Type B pancreatic cell (in vitro differentiated cells): ENCODE data around the gene LIMS1. TPM values are rescaled to one million over a fixed set of nuclear protein-coding genes. Genes with fewer than 3 reads are reported as not detected.
A peak's percentile ranks its signal among the peaks of the same experiment; 100 is the strongest.

Experiments
- DNase-seq: peaks from one replicate; pipeline ENCODE4 v3.0.0; 2021; ENCODE audit warnings: mixed read lengths; ENCODE audit not compliant: unreplicated experiment; ENCODE audit errors: extremely low spot score
- H3K27ac Mint-ChIP-seq: 2 replicates; pipeline ENCODE4 v1.8.0; 2021; ENCODE audit warnings: mild to moderate bottlenecking, mixed read lengths
- H3K27me3 Mint-ChIP-seq: 2 replicates; pipeline ENCODE4 v1.8.0; 2021; ENCODE audit warnings: mixed read lengths
- H3K36me3 Mint-ChIP-seq: 2 replicates; pipeline ENCODE4 v1.8.0; 2021; ENCODE audit warnings: mixed read lengths
- H3K4me1 Mint-ChIP-seq: one replicate; pipeline ENCODE4 v1.8.0; 2021; ENCODE audit warnings: mixed read lengths; ENCODE audit not compliant: unreplicated experiment
- H3K4me3 Mint-ChIP-seq: 2 replicates; pipeline ENCODE4 v1.8.0; 2021; ENCODE audit warnings: mild to moderate bottlenecking, mixed read lengths
- H3K9me3 Mint-ChIP-seq: 2 replicates; pipeline ENCODE4 v1.8.0; 2021; ENCODE audit warnings: mixed read lengths
- CTCF ChIP-seq: fragments of 200-600 bp; sonication (generic); conservative IDR thresholded peaks from 2 replicates; pipeline ENCODE4 v1.5.0; 2021; ENCODE audit warnings: antibody characterized with exemption, mild to moderate bottlenecking
- total RNA-seq: library from RNA; stranded (reverse); gene quantifications from 2 replicates; pipeline ENCODE4 v1.2.1, GENCODE V29; 2021; ENCODE audit warnings: low replicate concordance

Gene LIMS1
- total RNA-seq, 1 donor from 2014 or later: 43.5 TPM

- H3K36me3 Mint-ChIP-seq: no peaks in the 10 kb centered on the region
- H3K4me1 Mint-ChIP-seq: peaks cover 56% of the 10 kb centered on the region
- no peaks in the 10 kb centered on the region for H3K9me3 Mint-ChIP-seq
- no peak for TF ChIP-seq CTCF
- H3K27me3 Mint-ChIP-seq: no peaks in the 10 kb centered on the region
- H3K4me3 Mint-ChIP-seq: no peak overlapping the region
- no peak for DNase-seq
- H3K27ac Mint-ChIP-seq: no peak overlapping the region
These were observed 78.4 kb downstream of the LIMS1 start for GRCh38 chr2:108612514-108613183.

- peaks cover 63% of the 10 kb centered on the region for H3K4me1 Mint-ChIP-seq
- peak overlapping the region; percentile 88 for H3K27ac Mint-ChIP-seq
- H3K27me3 Mint-ChIP-seq: no peaks in the 10 kb centered on the region
- TF ChIP-seq CTCF: no peak
- no peaks in the 10 kb centered on the region for H3K9me3 Mint-ChIP-seq
- no peak for DNase-seq
- peak overlapping the region; percentile 38 for H3K4me3 Mint-ChIP-seq
- no peaks in the 10 kb centered on the region for H3K36me3 Mint-ChIP-seq
These were observed 79.2 kb downstream of the LIMS1 start for GRCh38 chr2:108613261-108614042.

GRCh38 chr2:108614043-108614545, 79.8 kb downstream of the LIMS1 start:
- Mint-ChIP-seq H3K4me3 (peak overlapping the region; percentile 38), H3K9me3 (no peaks in the 10 kb centered on the region), H3K27ac (peak overlapping the region; percentile 88), H3K36me3 (no peaks in the 10 kb centered on the region), H3K4me1 (peaks cover 61% of the 10 kb centered on the region), H3K27me3 (no peaks in the 10 kb centered on the region)
- DNase-seq: no peak
- TF ChIP-seq CTCF: no peak

GRCh38 chr2:108614659-108615058, 80.4 kb downstream of the LIMS1 start:
- H3K36me3 Mint-ChIP-seq: no peaks in the 10 kb centered on the region
- H3K4me3 Mint-ChIP-seq: no peak overlapping the region
- TF ChIP-seq CTCF: no peak
- H3K27ac Mint-ChIP-seq: peak overlapping the region; percentile 88
- H3K27me3 Mint-ChIP-seq: no peaks in the 10 kb centered on the region
- H3K4me1 Mint-ChIP-seq: peaks cover 60% of the 10 kb centered on the region
- no peak for DNase-seq
- H3K9me3 Mint-ChIP-seq: no peaks in the 10 kb centered on the region

GRCh38 chr2:108615480-108616090, 81.3 kb downstream of the LIMS1 start:
- Mint-ChIP-seq H3K4me1 (peaks cover 69% of the 10 kb centered on the region), H3K36me3 (no peaks in the 10 kb centered on the region), H3K9me3 (no peaks in the 10 kb centered on the region), H3K27ac (no peak overlapping the region), H3K4me3 (no peak overlapping the region), H3K27me3 (no peaks in the 10 kb centered on the region)
- no peak for TF ChIP-seq CTCF
- no peak for DNase-seq
